B cell (primary cell): ENCODE measurements around the gene CRTC2. TPM values are rescaled to one million over a fixed set of nuclear protein-coding genes. Genes with fewer than 3 reads are reported as not detected.

Experiments
- ATAC-seq: fragments of 200-7000 bp; cut with Tn5 transposase; one replicate; pipeline ENCODE4 v1.10.0; 2021; ENCODE audit warnings: low read depth, mild to moderate bottlenecking, moderate number of reproducible peaks, moderate library complexity
- CTCF ChIA-PET: fragments of 350-600 bp; sonication (Branson Sonifier 250); formaldehyde crosslinking; loops from one replicate; lab custom pipeline; 2021; ENCODE audit warnings: antibody characterized with exemption, inconsistent platforms; lab: Charles Lee
- POLR2A ChIA-PET: fragments of 350-600 bp; sonication (Branson Sonifier 250); formaldehyde crosslinking; loops from one replicate; lab custom pipeline; 2021; ENCODE audit warnings: antibody characterized with exemption; lab: Charles Lee
- DNase-seq: peaks from one replicate; pipeline ENCODE4 v3.0.0; 2013
- H2AFZ ChIP-seq: 2 replicates; pipeline ENCODE4 v1.6.1; 2012; ENCODE audit warnings: mild to moderate bottlenecking, low read depth, low read length; ENCODE audit not compliant: insufficient read depth, poor library complexity, severe bottlenecking
- H3K27ac ChIP-seq, 2 donors: 1 replicate in 1 of 2; 2 replicates in 1 of 2; pipeline ENCODE4 v1.5.1; 2012 to 2013; ENCODE audit warnings: low read length in 2 of 2, mild to moderate bottlenecking in 2 of 2, moderate library complexity in 1 of 2
- H3K27me3 ChIP-seq, 4 experiments: fragments of 200-600 bp in 1 of 4; sonication (generic) in 1 of 4; replicated peaks in 1 of 4; 1 replicate in 2 of 4; 2 replicates in 2 of 4; pipeline versions ENCODE4 v1.6.1 to v1.7.0; 2013 to 2016; ENCODE audit warnings: low read length in 3 of 4, mild to moderate bottlenecking in 2 of 4, mixed read lengths in 1 of 4, moderate library complexity in 1 of 4; ENCODE audit not compliant: insufficient read depth in 4 of 4, control insufficient read depth in 3 of 4; ENCODE audit errors: control extremely low read depth in 1 of 4
- H3K36me3 ChIP-seq, 2 experiments: replicated peaks in 1 of 2; 1 replicate in 1 of 2; 2 replicates in 1 of 2; pipeline versions ENCODE4 v1.6.1 to v1.7.1; 2013; ENCODE audit warnings: low read length in 1 of 2; ENCODE audit not compliant: insufficient read depth in 2 of 2, control insufficient read depth in 1 of 2; ENCODE audit errors: control extremely low read depth in 1 of 2, extremely low read depth in 1 of 2
- H3K4me1 ChIP-seq, 2 donors: fragments of 200-600 bp in 1 of 2; sonication (generic) in 1 of 2; 1 replicate in 1 of 2; 2 replicates in 1 of 2; pipeline versions ENCODE4 v1.5.1 to v1.6.1; 2013 to 2017; ENCODE audit warnings: low read length in 2 of 2; ENCODE audit not compliant: control insufficient read depth in 2 of 2, insufficient read depth in 2 of 2
- H3K4me2 ChIP-seq: replicated peaks from 2 replicates; pipeline ENCODE3; 2012; ENCODE audit warnings: mild to moderate bottlenecking, low read depth, low read length; ENCODE audit not compliant: poor library complexity, severe bottlenecking
- H3K4me3 ChIP-seq, 5 experiments: fragments of 200-600 bp in 1 of 5; sonication (generic) in 1 of 5; 1 replicate in 3 of 5; 2 replicates in 2 of 5; pipeline versions ENCODE4 v1.5.1 to v1.7.0; 2011 to 2016; ENCODE audit warnings: low read length in 4 of 5, mild to moderate bottlenecking in 4 of 5, low read depth in 2 of 5, control low read depth in 1 of 5, moderate library complexity in 1 of 5; ENCODE audit not compliant: insufficient read depth in 1 of 5; ENCODE audit errors: control extremely low read depth in 1 of 5, extremely low read depth in 1 of 5
- H3K79me2 ChIP-seq: fragments of 200-600 bp; sonication (generic); one replicate; pipeline ENCODE4 v1.6.0; 2016; ENCODE audit warnings: low read length; ENCODE audit not compliant: control insufficient read depth, insufficient read depth
- H3K9ac ChIP-seq: fragments of 200-600 bp; sonication (generic); 2 replicates; pipeline ENCODE4 v1.6.1; 2017; ENCODE audit warnings: mild to moderate bottlenecking, low read length, moderate library complexity
- H3K9me3 ChIP-seq, 3 donors: one replicate each; pipeline versions ENCODE4 v1.6.1 to v1.7.1; 2013; ENCODE audit warnings: low read length in 2 of 3; ENCODE audit not compliant: control insufficient read depth in 2 of 3, insufficient read depth in 1 of 3; ENCODE audit errors: control extremely low read depth in 1 of 3
- H4K20me1 ChIP-seq: 2 replicates; pipeline ENCODE4 v1.6.0; 2012; ENCODE audit warnings: mild to moderate bottlenecking, low read length; ENCODE audit not compliant: insufficient read depth, control insufficient read depth, poor library complexity, severe bottlenecking
- H3K27ac Mint-ChIP-seq: one replicate; pipeline ENCODE4 v1.8.0; 2021; ENCODE audit warnings: mixed read lengths
- H3K27me3 Mint-ChIP-seq: one replicate; pipeline ENCODE4 v1.8.0; 2021; ENCODE audit warnings: mixed read lengths
- H3K4me1 Mint-ChIP-seq: one replicate; pipeline ENCODE4 v1.8.0; 2021; ENCODE audit warnings: mixed read lengths
- H3K4me3 Mint-ChIP-seq: one replicate; pipeline ENCODE4 v1.8.0; 2021; ENCODE audit warnings: mixed read lengths
- H3K9me3 Mint-ChIP-seq: one replicate; pipeline ENCODE4 v1.8.0; 2022; ENCODE audit warnings: mixed read lengths; ENCODE audit not compliant: insufficient read depth
- EZH2 ChIP-seq: IDR thresholded peaks from 2 replicates; pipeline ENCODE4 v1.6.1; 2012; ENCODE audit warnings: borderline replicate concordance, low read depth, mild to moderate bottlenecking, moderate library complexity, low read length; ENCODE audit not compliant: insufficient read depth, poor library complexity, severe bottlenecking
- WGBS: methylation state at CpG from one replicate; pipeline ENCODE4 v1.1.5; 2013; ENCODE audit warnings: missing lambda C conversion rate; ENCODE audit not compliant: insufficient coverage; 5-methylcytosine and 5-hydroxymethylcytosine counted together
- intact Hi-C: fragments of 100-400 bp; cut with micrococcal nuclease; formaldehyde crosslinking; loops from one replicate; pipeline ENCODE4 v1.10.0; 2022
- polyA plus RNA-seq: library from polyadenylated mRNA; depleted of rRNA; stranded (reverse); fragments of >200 nt; gene quantifications from 2 replicates; pipeline ENCODE4 v1.2.3, GENCODE V29; 2012
- total RNA-seq, 2 donors: library from RNA; stranded (reverse); fragments of 120-200 nt in 1 of 2; gene quantifications; 1 replicate in 1 of 2; 2 replicates in 1 of 2; pipeline versions ENCODE4 v1.2.3 to v1.2.4, GENCODE V29; 2013 to 2022
- TF ChIP-seq, protein P1 (sequence below): fragments of 200-600 bp; IDR thresholded peaks from one replicate; pipeline ENCODE4 v1.8.0; 2022; ENCODE audit warnings: antibody characterized with exemption, mild to moderate bottlenecking

Gene CRTC2
- total and polyA plus RNA-seq, 2 donors (not counting 1 experiment from before 2014, with no cell fraction given), result 94.6 to 157 TPM

DNA sequence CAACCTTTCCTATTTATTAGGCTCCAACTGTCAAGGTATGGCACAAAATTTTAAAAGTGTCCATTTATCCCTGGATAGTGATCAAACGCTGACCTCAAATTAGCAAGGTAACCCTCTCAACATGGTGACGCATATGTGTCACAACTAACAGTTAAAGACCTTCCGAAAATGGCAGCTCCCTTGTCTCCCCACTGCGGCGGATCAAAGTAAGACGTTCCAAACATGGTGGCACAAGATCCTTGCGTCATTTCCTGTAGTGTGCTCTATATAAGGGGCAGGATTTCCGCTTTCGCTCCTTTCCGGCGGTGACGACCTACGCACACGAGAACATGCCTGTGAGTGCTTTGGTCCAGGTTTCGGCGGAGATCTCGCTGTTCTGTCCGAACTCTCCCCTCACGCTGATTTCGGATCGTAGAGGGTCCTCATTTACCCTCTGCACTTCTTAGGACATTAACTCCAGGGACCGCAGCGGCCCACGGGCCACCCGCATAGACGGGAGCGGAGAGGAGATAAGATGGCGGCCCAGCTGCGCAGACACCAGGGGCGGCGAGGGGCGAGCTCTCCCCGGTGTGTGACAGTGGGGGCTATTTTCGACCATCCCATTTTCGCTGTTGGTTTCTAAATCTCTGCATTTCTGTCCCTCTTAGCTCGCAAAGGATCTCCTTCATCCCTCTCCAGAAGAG, 32.2 kb upstream of the CRTC2 start, which contains the start of gene RPS27:
Gene RPS27 (plus strand): TSS at position 295 of the 683 bp plus-strand sequence. CDS start 35 bp downstream, at position 330.
- Mint-ChIP-seq H3K9me3 (no peaks in the 10 kb centered on the region), H3K27ac (peak within 1 kb of the TSS; percentile 99), H3K27me3 (no peaks in the 10 kb centered on the region), H3K4me1 (peaks cover 41% of the 10 kb centered on the region), H3K4me3 (peak within 1 kb of the TSS; percentile 97)
- DNase-seq (peak; percentile 97), ATAC-seq (peak; percentile 84)
- H3K4me3 ChIP-seq, result peak within 1 kb of the TSS; percentile 84 to 100 (median 94)
- peaks cover 38 to 51% of the 10 kb centered on the region in 2 donors for H3K4me1 ChIP-seq
- H4K20me1 ChIP-seq, result no peaks in the 10 kb centered on the region
- H3K27ac ChIP-seq, result peak within 1 kb of the TSS; percentile 93 to 96
- 1% methylated on average over 21 of the region's 36 CpGs for WGBS
- H3K36me3 ChIP-seq, result peaks cover 12 to 34% of the 10 kb centered on the region in 2 experiments
- peak within 1 kb of the TSS; percentile 62 for H2AFZ ChIP-seq
- no peaks in the 10 kb centered on the region for H3K27me3 ChIP-seq
- H3K79me2 ChIP-seq, result peaks cover 29% of the 10 kb centered on the region
- peak within 1 kb of the TSS; percentile 77 for H3K4me2 ChIP-seq
- POLR2A ChIA-PET, result interaction anchor here (0.5 to 3.4 kb wide), 32 partner anchors 13 to 1941 kb away, joined by 3 to 38 read pairs (median 5); partner anchors contain the start of genes CHTOP, CLK2, CREB3L4 and CRTC2
- TF ChIP-seq, protein P1, sequence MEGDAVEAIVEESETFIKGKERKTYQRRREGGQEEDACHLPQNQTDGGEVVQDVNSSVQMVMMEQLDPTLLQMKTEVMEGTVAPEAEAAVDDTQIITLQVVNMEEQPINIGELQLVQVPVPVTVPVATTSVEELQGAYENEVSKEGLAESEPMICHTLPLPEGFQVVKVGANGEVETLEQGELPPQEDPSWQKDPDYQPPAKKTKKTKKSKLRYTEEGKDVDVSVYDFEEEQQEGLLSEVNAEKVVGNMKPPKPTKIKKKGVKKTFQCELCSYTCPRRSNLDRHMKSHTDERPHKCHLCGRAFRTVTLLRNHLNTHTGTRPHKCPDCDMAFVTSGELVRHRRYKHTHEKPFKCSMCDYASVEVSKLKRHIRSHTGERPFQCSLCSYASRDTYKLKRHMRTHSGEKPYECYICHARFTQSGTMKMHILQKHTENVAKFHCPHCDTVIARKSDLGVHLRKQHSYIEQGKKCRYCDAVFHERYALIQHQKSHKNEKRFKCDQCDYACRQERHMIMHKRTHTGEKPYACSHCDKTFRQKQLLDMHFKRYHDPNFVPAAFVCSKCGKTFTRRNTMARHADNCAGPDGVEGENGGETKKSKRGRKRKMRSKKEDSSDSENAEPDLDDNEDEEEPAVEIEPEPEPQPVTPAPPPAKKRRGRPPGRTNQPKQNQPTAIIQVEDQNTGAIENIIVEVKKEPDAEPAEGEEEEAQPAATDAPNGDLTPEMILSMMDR, result no peak
- no peak for TF ChIP-seq EZH2
- CTCF ChIA-PET, result interaction anchor here (0.5 to 2.3 kb wide), 10 partner anchors 12 to 480 kb away, joined by 3 to 9 read pairs (median 5); partner anchors contain the start of genes CREB3L4, DENND4B and JTB
- intact Hi-C loops, result loop anchor here (1.0 to 5.0 kb wide), 7 partner anchors 13 to 333 kb away; partner anchors contain the start of genes CRTC2, DENND4B, HAX1 and INTS3
- H3K9ac ChIP-seq, result peak within 1 kb of the TSS; percentile 92
- no peaks in the 10 kb centered on the region for H3K9me3 ChIP-seq
